Stimulated activated memory B cell treated with anti-CD40 and anti-IgM and Interleukin-4, amounts not matched to agents 10 μg/mL and 1 μg/mL and 100 μg/mL, for 72 hours (primary cell): ENCODE measurements around the gene PADI1.

ENCODE experiments used
- ATAC-seq: fragments of 150-1000 bp; cut with Tn5 transposase; 2 replicates; pipeline ENCODE4 v1.10.0; 2021
- H3K27ac Mint-ChIP-seq: one replicate; pipeline ENCODE4 v1.8.0; 2022; ENCODE audit warnings: mild to moderate bottlenecking, mixed read lengths
- H3K27me3 Mint-ChIP-seq: one replicate; pipeline ENCODE4 v1.8.0; 2022; ENCODE audit warnings: mixed read lengths
- H3K36me3 Mint-ChIP-seq: one replicate; pipeline ENCODE4 v1.8.0; 2022; ENCODE audit warnings: mixed read lengths
- H3K4me1 Mint-ChIP-seq: one replicate; pipeline ENCODE4 v1.8.0; 2022; ENCODE audit warnings: mixed read lengths
- H3K4me3 Mint-ChIP-seq: one replicate; pipeline ENCODE4 v1.8.0; 2022; ENCODE audit warnings: mild to moderate bottlenecking, moderate library complexity, mixed read lengths
- H3K9me3 Mint-ChIP-seq: one replicate; pipeline ENCODE4 v1.8.0; 2022; ENCODE audit warnings: mixed read lengths

PADI1 gene

DNA sequence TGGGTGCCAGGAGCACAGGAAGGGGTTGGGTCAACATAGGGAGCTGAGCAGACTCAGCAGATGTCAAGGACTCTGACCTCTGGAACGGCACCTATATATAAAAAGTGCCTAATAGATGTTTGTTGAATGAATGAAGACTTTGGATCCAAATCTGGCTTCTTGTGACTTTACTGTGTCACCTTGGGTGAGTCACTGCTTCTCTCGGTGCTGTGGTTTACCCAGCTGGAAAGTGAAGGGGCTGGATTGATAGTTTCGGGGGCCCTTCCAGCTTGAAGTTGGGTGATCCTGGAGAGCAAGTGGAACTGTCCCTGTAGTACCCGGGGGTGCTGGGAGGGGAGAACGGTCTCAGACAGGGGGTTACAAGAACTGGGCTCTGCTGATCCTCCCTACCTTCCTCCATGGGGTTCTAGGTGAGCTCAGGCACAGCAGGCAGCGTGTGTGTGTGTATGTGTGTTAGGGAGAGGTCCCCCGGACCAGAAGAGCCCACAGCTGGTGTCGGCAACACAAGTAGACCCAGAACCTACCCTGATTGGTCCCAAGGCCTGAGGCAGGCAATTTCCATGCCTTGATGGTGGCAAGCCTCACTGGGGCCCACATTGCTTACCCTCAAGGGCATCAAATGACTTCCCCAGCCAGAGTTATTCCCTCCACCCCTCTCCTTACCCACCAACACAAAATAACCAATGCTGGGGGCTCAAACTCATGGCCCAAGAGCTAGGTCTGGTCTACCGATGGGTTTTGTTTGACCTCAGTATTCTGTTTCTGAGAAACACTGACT, 5.5 kb upstream of the PADI1 start:
- Mint-ChIP-seq H3K4me1 (peaks cover 10% of the 10 kb centered on the region), H3K9me3 (no peaks in the 10 kb centered on the region), H3K27me3 (peaks cover 13% of the 10 kb centered on the region), H3K27ac (no peak overlapping the region), H3K4me3 (no peak overlapping the region), H3K36me3 (no peaks in the 10 kb centered on the region)
- ATAC-seq, result no peak

DNA sequence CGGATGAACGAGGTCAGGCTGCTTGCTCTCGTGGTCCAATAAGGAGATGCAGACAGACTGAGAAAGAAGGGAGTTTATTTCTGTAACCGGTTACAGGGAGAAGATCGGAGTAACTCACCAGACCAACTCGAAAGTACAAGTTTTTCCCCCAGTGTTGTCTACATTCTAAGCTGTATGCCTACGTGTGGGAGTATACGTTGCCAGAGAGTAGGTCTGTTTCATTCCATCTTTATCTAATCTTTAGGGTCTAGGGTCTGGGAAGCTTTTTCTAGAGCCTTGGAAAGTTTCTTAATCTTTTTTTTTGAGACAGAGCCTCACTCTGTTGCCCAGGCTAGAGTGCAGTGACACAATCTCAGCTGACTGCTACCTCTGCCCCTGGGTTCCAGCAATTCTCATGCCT, 4.7 kb upstream of the PADI1 start:
- Mint-ChIP-seq H3K27me3 (peaks cover 13% of the 10 kb centered on the region), H3K9me3 (no peaks in the 10 kb centered on the region), H3K4me1 (peaks cover 10% of the 10 kb centered on the region), H3K4me3 (no peak overlapping the region), H3K36me3 (no peaks in the 10 kb centered on the region), H3K27ac (no peak overlapping the region)
- ATAC-seq, result no peak

DNA sequence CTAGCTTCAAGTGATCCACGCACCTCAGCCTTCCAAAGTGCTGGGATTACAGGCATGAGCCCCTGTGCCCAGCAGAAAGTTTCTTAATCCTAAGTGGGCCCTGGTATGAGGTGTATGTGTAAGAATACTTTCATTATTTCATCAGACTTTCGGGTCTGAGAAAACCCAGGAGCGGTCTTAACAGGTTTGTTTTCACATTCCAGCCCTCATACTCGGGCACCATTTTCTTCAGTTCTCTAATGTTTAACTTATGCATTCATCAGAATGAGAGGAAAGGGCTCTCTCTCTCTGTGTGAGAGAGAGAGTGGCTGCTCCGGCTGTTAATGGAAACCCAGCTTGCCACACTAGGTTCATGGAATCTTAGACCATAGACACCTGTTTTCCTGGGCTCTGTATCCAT, 4.2 kb upstream of the PADI1 start:
- no peak overlapping the region for H3K27ac Mint-ChIP-seq
- H3K9me3 Mint-ChIP-seq, result no peaks in the 10 kb centered on the region
- H3K4me1 Mint-ChIP-seq, result peaks cover 11% of the 10 kb centered on the region
- no peaks in the 10 kb centered on the region for H3K36me3 Mint-ChIP-seq
- peaks cover 13% of the 10 kb centered on the region for H3K27me3 Mint-ChIP-seq
- ATAC-seq, result no peak
- no peak overlapping the region for H3K4me3 Mint-ChIP-seq

DNA sequence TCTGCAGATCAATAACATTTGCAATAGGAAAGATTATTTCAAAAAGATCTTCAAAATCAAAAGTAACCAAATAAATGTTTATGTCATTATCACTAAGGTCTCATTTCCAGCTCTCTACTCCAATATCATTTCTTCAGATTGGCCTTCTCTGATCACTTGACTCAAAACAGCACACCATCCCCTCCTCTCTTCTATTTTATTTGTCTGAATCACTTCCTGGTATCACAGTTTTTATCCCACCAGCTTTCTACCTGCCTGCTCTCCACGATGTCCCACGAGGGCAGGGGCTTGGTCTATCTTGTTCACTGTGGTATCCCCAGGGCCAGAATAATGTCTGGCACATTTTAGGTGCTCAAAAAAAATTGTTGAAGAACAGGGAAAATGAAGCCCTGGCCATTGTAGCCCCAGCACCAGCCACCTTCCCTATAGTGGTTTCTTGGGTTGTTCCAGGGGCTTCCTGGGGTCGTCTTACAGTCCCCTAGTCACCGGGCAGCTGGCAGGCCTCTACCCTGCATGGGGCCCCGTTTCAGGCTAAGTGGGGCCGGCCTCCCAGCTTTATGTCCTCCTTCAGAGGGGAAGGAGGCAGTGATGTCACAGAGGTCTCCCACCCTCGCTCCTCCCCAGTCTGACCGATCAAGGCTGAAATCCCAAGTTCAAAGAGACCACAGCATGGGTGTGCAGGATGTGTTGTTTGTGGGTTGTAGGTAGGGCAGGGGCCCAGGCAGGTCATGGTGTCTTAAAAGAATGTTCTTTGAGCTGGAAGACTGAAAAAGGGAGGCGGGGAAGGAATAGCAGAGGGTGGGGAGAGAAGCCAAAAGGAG, 3.5 kb upstream of the PADI1 start:
- Mint-ChIP-seq H3K4me1 (peaks cover 18% of the 10 kb centered on the region), H3K27ac (peak overlapping the region; percentile 50), H3K9me3 (no peaks in the 10 kb centered on the region), H3K4me3 (no peak overlapping the region), H3K27me3 (peaks cover 13% of the 10 kb centered on the region), H3K36me3 (no peaks in the 10 kb centered on the region)
- peak; percentile 25 for ATAC-seq

DNA sequence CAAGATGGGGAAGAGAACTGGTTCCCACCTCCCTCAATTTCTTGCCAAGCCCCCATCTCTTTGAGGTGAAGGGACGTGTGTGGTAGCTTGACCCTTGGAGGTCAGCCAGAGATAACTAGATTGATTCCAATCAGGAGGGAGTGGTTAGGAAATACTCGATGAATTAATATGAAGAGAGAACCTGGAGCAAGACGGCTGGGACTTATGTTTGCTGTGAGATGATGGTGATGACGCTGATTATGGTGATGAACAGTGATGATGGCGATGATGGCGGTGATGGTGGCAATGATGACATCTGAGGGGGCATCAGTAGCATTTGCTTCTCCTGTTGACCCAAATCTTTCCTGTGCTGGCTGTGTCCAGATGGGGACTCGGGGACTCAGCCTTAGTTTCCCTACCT, 724 bp downstream of the PADI1 start:
- H3K36me3 Mint-ChIP-seq, result no peaks in the 10 kb centered on the region
- H3K4me1 Mint-ChIP-seq, result peaks cover 56% of the 10 kb centered on the region
- H3K4me3 Mint-ChIP-seq, result no peak overlapping the region
- ATAC-seq, result no peak
- no peaks in the 10 kb centered on the region for H3K9me3 Mint-ChIP-seq
- peak overlapping the region; percentile 23 for H3K27ac Mint-ChIP-seq
- peaks cover 13% of the 10 kb centered on the region for H3K27me3 Mint-ChIP-seq

DNA sequence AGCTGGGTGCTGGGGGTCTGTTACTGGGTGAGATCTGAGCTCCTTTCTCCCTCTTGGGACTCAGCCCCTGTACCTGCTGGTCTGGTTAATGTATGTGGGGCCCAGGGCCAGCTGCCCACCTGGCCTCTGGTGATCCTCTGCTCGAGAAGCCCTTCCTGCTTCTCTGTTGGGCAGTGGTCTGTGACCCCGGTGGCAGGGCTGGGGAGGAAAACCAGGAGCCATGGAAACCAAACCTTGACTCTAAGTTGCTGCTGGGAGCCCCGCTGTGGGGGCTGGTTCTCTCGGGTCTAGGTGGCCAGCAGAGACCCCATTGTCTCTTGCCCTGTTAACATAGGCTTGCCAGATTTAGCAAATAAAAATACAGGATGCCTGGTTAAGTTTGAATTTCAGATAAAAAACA, 1.3 kb downstream of the PADI1 start:
- H3K4me1 Mint-ChIP-seq, result peaks cover 56% of the 10 kb centered on the region
- no peak for ATAC-seq
- no peaks in the 10 kb centered on the region for H3K9me3 Mint-ChIP-seq
- no peaks in the 10 kb centered on the region for H3K36me3 Mint-ChIP-seq
- H3K27me3 Mint-ChIP-seq, result peaks cover 13% of the 10 kb centered on the region
- H3K27ac Mint-ChIP-seq, result peak overlapping the region; percentile 23
- no peak overlapping the region for H3K4me3 Mint-ChIP-seq

DNA sequence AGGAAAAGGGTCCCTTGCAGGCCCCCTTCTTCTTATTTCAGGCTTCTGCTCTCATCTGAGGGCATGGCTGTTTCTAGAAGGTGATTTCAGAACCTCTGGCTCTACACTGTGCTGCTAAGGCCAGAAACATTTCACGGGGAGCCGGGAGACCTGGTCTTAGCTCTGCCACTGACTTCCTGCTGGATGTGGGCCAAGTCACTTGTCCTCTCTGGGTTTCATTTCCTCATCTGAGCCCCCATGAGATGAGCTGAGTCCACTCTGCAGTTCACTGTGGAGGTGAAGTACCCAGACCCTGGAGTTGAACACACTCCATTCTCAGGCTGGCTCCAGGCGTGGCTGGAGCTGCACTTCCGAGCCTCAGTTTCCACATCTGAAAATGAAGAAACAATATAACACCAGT, 2.1 kb downstream of the PADI1 start:
- Mint-ChIP-seq H3K4me3 (peak overlapping the region; percentile 62), H3K36me3 (no peaks in the 10 kb centered on the region), H3K4me1 (peaks cover 48% of the 10 kb centered on the region), H3K27ac (peak overlapping the region; percentile 77), H3K27me3 (peaks cover 13% of the 10 kb centered on the region), H3K9me3 (no peaks in the 10 kb centered on the region)
- peak; percentile 85 for ATAC-seq

DNA sequence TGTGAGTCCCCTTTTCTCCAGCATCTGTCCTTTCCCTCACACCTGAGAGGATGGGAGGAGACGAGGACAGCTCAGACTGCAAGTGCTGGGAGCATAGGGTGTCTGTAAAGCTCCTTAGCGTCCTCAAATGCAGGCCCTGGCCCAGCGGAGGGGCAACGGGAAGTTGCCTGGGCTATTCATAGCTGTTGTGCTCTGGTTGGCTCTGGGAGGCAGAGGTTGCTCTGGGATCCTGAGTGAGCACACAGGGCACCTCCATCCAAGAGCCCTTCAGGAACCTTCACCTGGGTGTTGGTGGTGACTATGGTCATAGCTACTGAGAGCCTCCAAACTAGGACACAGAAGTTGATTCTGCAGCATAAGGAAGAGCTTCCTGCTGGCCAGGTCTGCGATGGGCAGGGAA, 2.6 kb downstream of the PADI1 start:
- peak overlapping the region; percentile 18 for H3K4me3 Mint-ChIP-seq
- peaks cover 15% of the 10 kb centered on the region for H3K27me3 Mint-ChIP-seq
- H3K36me3 Mint-ChIP-seq, result no peaks in the 10 kb centered on the region
- peak overlapping the region; percentile 77 for H3K27ac Mint-ChIP-seq
- peak; percentile 18 for ATAC-seq
- H3K4me1 Mint-ChIP-seq, result peaks cover 52% of the 10 kb centered on the region
- no peaks in the 10 kb centered on the region for H3K9me3 Mint-ChIP-seq

DNA sequence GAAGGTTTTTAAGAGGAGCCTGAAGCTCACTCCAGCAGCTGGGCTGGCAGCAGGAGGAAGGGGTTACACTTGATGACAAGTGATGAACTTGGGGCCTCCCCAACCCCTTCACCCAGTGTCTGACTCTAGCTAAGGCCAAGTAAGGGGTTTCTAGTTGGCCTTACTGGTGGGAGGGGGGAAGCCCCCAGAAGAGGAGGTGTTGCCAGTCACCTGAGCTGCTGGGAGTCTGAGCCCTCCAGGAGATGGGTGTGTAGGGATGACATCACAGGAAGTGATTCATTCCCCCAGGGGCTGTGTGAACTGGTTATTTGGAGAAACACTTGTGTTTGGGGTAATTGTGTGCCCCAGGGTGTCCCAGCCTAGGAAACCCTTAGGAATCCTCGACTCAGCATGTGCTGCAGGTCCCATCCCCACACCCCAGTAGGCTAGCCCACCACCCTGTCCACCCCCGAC, 3.1 kb downstream of the PADI1 start:
- H3K4me1 Mint-ChIP-seq, result peaks cover 56% of the 10 kb centered on the region
- peak overlapping the region; percentile 77 for H3K27ac Mint-ChIP-seq
- H3K4me3 Mint-ChIP-seq, result peak overlapping the region; percentile 18
- ATAC-seq, result peak; percentile 82
- H3K27me3 Mint-ChIP-seq, result peaks cover 19% of the 10 kb centered on the region
- no peaks in the 10 kb centered on the region for H3K9me3 Mint-ChIP-seq
- H3K36me3 Mint-ChIP-seq, result no peaks in the 10 kb centered on the region

DNA sequence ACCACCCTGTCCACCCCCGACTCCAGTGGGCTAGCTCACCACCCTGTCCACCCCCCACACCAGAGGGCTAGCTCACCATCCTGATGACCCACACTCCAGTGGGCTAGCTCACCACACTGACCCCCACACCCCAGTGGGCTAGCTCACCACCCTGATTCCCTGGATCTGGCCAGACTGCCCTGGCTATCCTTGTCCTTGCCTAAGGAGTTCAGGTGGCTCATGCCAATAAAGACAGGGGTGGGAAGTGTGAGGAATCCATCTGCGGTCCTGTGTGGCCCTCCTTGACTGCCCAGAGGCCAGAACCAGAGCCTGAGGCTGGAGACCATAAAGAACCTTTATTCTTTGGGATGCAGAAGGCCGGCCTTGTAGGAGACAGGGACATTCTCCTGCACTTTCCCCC, 3.6 kb downstream of the PADI1 start:
- H3K9me3 Mint-ChIP-seq, result no peaks in the 10 kb centered on the region
- H3K36me3 Mint-ChIP-seq, result no peaks in the 10 kb centered on the region
- peaks cover 19% of the 10 kb centered on the region for H3K27me3 Mint-ChIP-seq
- H3K4me1 Mint-ChIP-seq, result peaks cover 62% of the 10 kb centered on the region
- ATAC-seq, result no peak
- H3K27ac Mint-ChIP-seq, result peak overlapping the region; percentile 77
- H3K4me3 Mint-ChIP-seq, result no peak overlapping the region

DNA sequence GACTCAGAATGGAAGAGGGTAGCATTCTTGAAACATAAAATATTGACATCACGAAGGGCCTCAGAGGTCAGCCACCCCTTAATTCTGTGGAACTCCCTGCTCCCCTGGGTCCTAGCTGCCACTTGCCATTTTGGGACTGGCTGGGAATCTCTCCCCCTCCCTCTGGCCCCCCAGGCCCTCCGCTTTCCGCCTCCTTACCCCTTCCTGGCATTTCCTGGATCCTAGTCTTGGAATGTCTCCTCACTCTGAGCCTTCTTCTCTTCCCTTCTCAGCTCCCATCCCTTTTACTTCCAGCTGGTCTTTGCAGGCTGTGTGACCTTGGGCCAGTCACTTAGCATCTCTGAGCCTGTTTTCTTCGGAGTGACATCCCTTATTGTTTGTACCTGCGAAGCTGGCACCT, 4.5 kb downstream of the PADI1 start:
- peak overlapping the region; percentile 77 for H3K27ac Mint-ChIP-seq
- H3K9me3 Mint-ChIP-seq, result no peaks in the 10 kb centered on the region
- peaks cover 20% of the 10 kb centered on the region for H3K27me3 Mint-ChIP-seq
- ATAC-seq, result no peak
- peaks cover 71% of the 10 kb centered on the region for H3K4me1 Mint-ChIP-seq
- no peaks in the 10 kb centered on the region for H3K36me3 Mint-ChIP-seq
- no peak overlapping the region for H3K4me3 Mint-ChIP-seq

DNA sequence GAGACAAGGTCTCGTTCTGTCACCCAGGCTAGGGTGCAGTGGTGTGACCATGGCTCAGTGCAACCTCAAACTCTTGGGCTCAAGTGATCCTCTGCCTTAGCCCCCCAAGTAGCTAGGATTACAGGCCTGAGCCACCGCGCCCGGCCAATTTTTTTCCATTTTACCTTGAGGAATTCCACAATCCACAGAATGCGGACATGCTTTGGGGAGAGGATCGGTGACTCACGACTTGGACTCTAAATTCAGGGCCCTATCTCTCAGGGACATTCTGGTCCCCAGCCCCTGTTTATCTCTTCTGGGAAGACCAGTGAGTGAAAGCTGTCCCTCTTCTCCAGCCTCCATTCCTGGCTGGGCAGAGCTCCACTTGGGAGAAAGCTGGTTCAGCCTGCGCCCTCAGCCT, 5.2 kb downstream of the PADI1 start:
- Mint-ChIP-seq H3K27ac (peak overlapping the region; percentile 58), H3K27me3 (peaks cover 28% of the 10 kb centered on the region), H3K9me3 (no peaks in the 10 kb centered on the region), H3K4me1 (peaks cover 78% of the 10 kb centered on the region), H3K36me3 (no peaks in the 10 kb centered on the region), H3K4me3 (no peak overlapping the region)
- no peak for ATAC-seq

DNA sequence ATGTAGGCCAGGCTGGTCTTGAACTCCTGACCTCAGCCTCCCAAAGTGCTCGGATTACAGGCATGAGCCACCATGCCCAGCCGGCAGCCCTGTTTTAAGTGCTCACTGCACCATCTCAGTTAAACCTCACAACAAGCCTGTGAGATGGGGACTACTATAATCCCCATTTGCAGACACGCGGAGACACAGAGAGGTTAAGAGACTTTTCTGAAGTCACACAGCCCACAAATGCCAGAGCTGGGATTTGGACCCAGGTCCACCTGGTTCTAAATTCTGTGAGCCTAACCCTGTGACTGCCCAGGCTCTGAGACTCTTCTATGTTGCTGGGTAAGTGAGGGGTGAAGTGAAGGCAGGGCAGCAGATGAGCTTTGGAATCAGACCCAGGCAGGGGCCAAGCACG, 6.4 kb downstream of the PADI1 start:
- H3K36me3 Mint-ChIP-seq, result no peaks in the 10 kb centered on the region
- H3K27me3 Mint-ChIP-seq, result peaks cover 40% of the 10 kb centered on the region
- no peaks in the 10 kb centered on the region for H3K9me3 Mint-ChIP-seq
- ATAC-seq, result no peak
- peaks cover 78% of the 10 kb centered on the region for H3K4me1 Mint-ChIP-seq
- H3K27ac Mint-ChIP-seq, result no peak overlapping the region
- H3K4me3 Mint-ChIP-seq, result no peak overlapping the region

DNA sequence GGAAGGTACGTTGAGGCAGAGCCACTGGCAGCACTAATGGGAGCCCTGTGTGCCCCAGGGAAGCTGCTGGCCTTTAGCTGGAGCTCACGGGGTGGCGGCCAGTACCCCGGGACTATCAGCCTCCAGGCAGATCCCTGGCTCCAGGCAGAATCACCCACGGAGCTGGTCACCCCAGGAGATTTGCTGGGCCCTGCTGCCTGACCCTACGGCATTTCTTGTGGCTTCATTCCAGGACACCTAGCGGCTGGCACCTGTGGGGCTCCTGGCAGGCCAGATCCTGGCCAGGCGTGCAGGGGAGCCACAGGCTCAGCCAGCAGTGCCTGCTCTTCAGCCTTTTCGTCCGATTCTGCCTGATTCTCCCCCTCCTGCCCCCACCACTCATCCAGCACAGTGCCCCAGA, 7.1 kb downstream of the PADI1 start:
- peaks cover 71% of the 10 kb centered on the region for H3K4me1 Mint-ChIP-seq
- peaks cover 43% of the 10 kb centered on the region for H3K27me3 Mint-ChIP-seq
- H3K4me3 Mint-ChIP-seq, result no peak overlapping the region
- H3K9me3 Mint-ChIP-seq, result no peaks in the 10 kb centered on the region
- no peak for ATAC-seq
- no peak overlapping the region for H3K27ac Mint-ChIP-seq
- no peaks in the 10 kb centered on the region for H3K36me3 Mint-ChIP-seq

DNA sequence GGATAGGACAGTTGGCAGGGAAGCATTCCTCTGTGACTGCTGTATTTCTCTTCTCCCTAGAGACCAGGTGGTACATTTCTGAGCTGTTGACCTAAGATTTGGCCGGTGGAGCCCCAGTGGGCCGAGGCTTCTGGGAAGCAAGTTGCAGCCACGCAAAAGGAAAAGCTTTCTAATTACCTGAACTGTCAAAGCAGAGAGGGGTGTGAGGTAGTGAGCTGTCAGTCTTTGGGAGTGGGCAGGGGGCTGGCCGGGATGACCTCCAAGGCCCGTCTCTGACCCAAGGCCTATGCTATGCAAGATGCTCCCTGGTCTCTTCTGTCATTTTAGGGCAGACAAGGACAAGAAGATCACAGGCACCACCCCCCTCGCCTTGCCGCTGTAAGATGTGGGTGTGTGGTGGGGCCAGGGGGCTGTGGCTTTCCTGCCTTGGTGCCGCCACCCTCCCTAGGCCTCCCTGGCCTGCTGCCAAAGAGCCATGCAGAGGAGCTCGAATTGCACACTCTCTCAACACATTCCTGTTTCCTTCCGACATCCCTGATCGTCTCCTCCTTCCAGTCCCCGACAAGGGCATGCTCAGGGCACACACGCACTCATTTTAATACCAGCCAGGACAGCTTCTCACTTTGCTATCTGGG, 7.7 kb downstream of the PADI1 start:
- H3K36me3 Mint-ChIP-seq, result no peaks in the 10 kb centered on the region
- H3K9me3 Mint-ChIP-seq, result no peaks in the 10 kb centered on the region
- peak overlapping the region; percentile 13 for H3K4me3 Mint-ChIP-seq
- H3K27ac Mint-ChIP-seq, result no peak overlapping the region
- H3K27me3 Mint-ChIP-seq, result peaks cover 43% of the 10 kb centered on the region
- ATAC-seq, result no peak
- peaks cover 66% of the 10 kb centered on the region for H3K4me1 Mint-ChIP-seq
